Immature natural killer cell (primary cell): ENCODE data around the gene RHBDL2. TPM values are rescaled to one million over a fixed set of nuclear protein-coding genes. Genes with fewer than 3 reads are reported as not detected.

Experiments
- DNase-seq, 3 donors: peaks; one replicate each; pipeline ENCODE4 v3.0.0; 2022; ENCODE audit warnings: mixed read lengths in 1 of 3
- H3K27ac Mint-ChIP-seq, 6 donors: one replicate each; pipeline ENCODE4 v1.8.0; 2020; ENCODE audit warnings: mixed read lengths in 6 of 6, mild to moderate bottlenecking in 5 of 6, inconsistent platforms in 4 of 6, moderate library complexity in 3 of 6
- H3K27me3 Mint-ChIP-seq, 3 donors: one replicate each; pipeline ENCODE4 v1.8.0; 2020 to 2021; ENCODE audit warnings: low read depth in 3 of 3, mild to moderate bottlenecking in 3 of 3, mixed read lengths in 3 of 3, moderate library complexity in 3 of 3, inconsistent platforms in 1 of 3
- H3K36me3 Mint-ChIP-seq, 3 donors: one replicate each; pipeline ENCODE4 v1.8.0; 2020; ENCODE audit warnings: mixed read lengths in 3 of 3, inconsistent platforms in 2 of 3, mild to moderate bottlenecking in 2 of 3
- H3K4me1 Mint-ChIP-seq, 2 donors: one replicate each; pipeline ENCODE4 v1.8.0; 2020; ENCODE audit warnings: inconsistent platforms in 2 of 2, mild to moderate bottlenecking in 2 of 2, mixed read lengths in 2 of 2, moderate library complexity in 1 of 2
- H3K4me3 Mint-ChIP-seq, 5 donors: one replicate each; pipeline ENCODE4 v1.8.0; 2020; ENCODE audit warnings: mild to moderate bottlenecking in 5 of 5, mixed read lengths in 5 of 5, inconsistent platforms in 3 of 5, moderate library complexity in 3 of 5
- H3K9me3 Mint-ChIP-seq, 6 donors: one replicate each; pipeline ENCODE4 v1.8.0; 2020; ENCODE audit warnings: mild to moderate bottlenecking in 6 of 6, mixed read lengths in 6 of 6, inconsistent platforms in 4 of 6, moderate library complexity in 3 of 6
- polyA plus RNA-seq, 3 donors: library from polyadenylated mRNA; unstranded; fragments of 300-500 nt; fragmentation: Illumina TruSeq; gene quantifications; one replicate each; pipeline ENCODE4 v1.2.3, GENCODE V29; 2021

RHBDL2 gene
- polyA plus RNA-seq, 3 donors from 2014 or later, result not detected

- Mint-ChIP-seq H3K4me3 (no peak overlapping the region), H3K36me3 (peaks cover 0 to 7% (median 0%) of the 10 kb centered on the region in 3 donors), H3K27me3 (peaks cover 0 to 2% (median 0%) of the 10 kb centered on the region in 3 donors), H3K27ac (no peak overlapping the region), H3K9me3 (no peaks in the 10 kb centered on the region), H3K4me1 (no peaks in the 10 kb centered on the region)
- DNase-seq, result no peak
Measured at GRCh38 chr1:38888423-38889333, 53.0 kb downstream of the RHBDL2 start.

- no peaks in the 10 kb centered on the region for H3K4me1 Mint-ChIP-seq
- no peaks in the 10 kb centered on the region for H3K9me3 Mint-ChIP-seq
- no peaks in the 10 kb centered on the region for H3K36me3 Mint-ChIP-seq
- DNase-seq, result no peak
- H3K27ac Mint-ChIP-seq, result no peak overlapping the region
- peaks cover 0 to 3% (median 0%) of the 10 kb centered on the region in 3 donors for H3K27me3 Mint-ChIP-seq
- H3K4me3 Mint-ChIP-seq, result no peak overlapping the region
Measured at GRCh38 chr1:38885092-38885491, 56.5 kb downstream of the RHBDL2 start.

- Mint-ChIP-seq H3K27me3 (peaks cover 0 to 3% (median 0%) of the 10 kb centered on the region in 3 donors), H3K27ac (no peak within 1 kb of the TSS)
Measured at GRCh38 chr1:38881487-38881886, 60.1 kb downstream of the RHBDL2 start, which contains the start of gene GJA9. TSS of gene GJA9 (minus strand) at chr1:38881587. CDS start at chr1:38876098, 5,489 bp downstream.

GRCh38 chr1:38875811-38876210, 65.8 kb downstream of the RHBDL2 start:
- Mint-ChIP-seq H3K4me1 (peaks cover 23 to 31% of the 10 kb centered on the region in 2 donors), H3K27ac (peak overlapping the region in 1 of 6 donors; percentile 37), H3K9me3 (no peaks in the 10 kb centered on the region), H3K4me3 (no peak overlapping the region), H3K36me3 (no peaks in the 10 kb centered on the region), H3K27me3 (peaks cover 3 to 7% (median 4%) of the 10 kb centered on the region in 3 donors)
- DNase-seq, result no peak

More at GRCh38 chr1:38881487-38881886, 60.1 kb downstream of the RHBDL2 start, which contains the start of gene GJA9:
- Mint-ChIP-seq H3K4me3 (no peak within 1 kb of the TSS), H3K9me3 (no peaks in the 10 kb centered on the region), H3K36me3 (no peaks in the 10 kb centered on the region), H3K4me1 (no peaks in the 10 kb centered on the region)
- DNase-seq, result no peak

- no peaks in the 10 kb centered on the region for H3K9me3 Mint-ChIP-seq
- H3K27ac Mint-ChIP-seq, result peak within 1 kb of the TSS; percentile 73 to 95 (median 92)
- H3K36me3 Mint-ChIP-seq, result peaks cover 0 to 4% (median 0%) of the 10 kb centered on the region in 3 donors
- peak; percentile 98 to 99 (median 99) for DNase-seq
- H3K27me3 Mint-ChIP-seq, result peaks cover 3 to 7% (median 4%) of the 10 kb centered on the region in 3 donors
- H3K4me1 Mint-ChIP-seq, result peaks cover 25 to 31% of the 10 kb centered on the region in 2 donors
- H3K4me3 Mint-ChIP-seq, result peak within 1 kb of the TSS; percentile 87 to 93 (median 90)
Measured at GRCh38 chr1:38873027-38873969, 68.3 kb downstream of the RHBDL2 start, which contains the start of gene MYCBP. TSS of gene MYCBP (minus strand) at chr1:38873348. CDS start at chr1:38873305, 43 bp downstream.

- Mint-ChIP-seq H3K4me3 (peak overlapping the region; percentile 87 to 93 (median 90)), H3K4me1 (peaks cover 29 to 31% of the 10 kb centered on the region in 2 donors)
- peak in 2 of 3 donors; percentile 25 to 27 for DNase-seq
Measured at GRCh38 chr1:38872401-38873026, 69.1 kb downstream of the RHBDL2 start.

DNA sequence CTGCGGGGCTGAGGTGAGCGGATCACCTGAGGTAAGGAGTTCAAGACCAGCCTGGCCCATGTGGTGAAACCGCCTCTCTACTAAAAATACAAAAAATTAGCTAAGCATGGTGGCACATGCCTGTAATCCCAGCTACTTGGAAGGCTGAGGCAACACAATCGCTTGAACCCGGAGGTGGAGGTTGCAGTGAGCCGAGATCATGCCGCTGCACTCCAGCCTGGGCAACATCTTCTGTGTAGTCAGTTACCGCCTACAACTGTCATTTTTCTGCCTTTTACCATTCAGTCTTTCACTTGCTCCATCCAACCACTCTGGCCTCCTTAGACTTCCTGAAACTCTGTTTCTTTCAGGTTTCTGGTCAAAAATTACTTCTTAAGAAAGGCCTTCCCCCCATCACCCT, 70.6 kb downstream of the RHBDL2 start:
- H3K9me3 Mint-ChIP-seq, result no peaks in the 10 kb centered on the region
- no peak overlapping the region for H3K4me3 Mint-ChIP-seq
- H3K4me1 Mint-ChIP-seq, result peaks cover 29 to 31% of the 10 kb centered on the region in 2 donors
- DNase-seq, result no peak
- H3K27ac Mint-ChIP-seq, result peak overlapping the region in 2 of 6 donors; percentile 71 to 91
- peaks cover 3 to 7% (median 4%) of the 10 kb centered on the region in 3 donors for H3K27me3 Mint-ChIP-seq
- H3K36me3 Mint-ChIP-seq, result peaks cover 0 to 8% (median 8%) of the 10 kb centered on the region in 3 donors

More at GRCh38 chr1:38872401-38873026, 69.1 kb downstream of the RHBDL2 start:
- Mint-ChIP-seq H3K9me3 (no peaks in the 10 kb centered on the region), H3K27me3 (peaks cover 3 to 7% (median 4%) of the 10 kb centered on the region in 3 donors), H3K36me3 (peaks cover 0 to 5% (median 4%) of the 10 kb centered on the region in 3 donors), H3K27ac (peak overlapping the region; percentile 73 to 95 (median 83))

- DNase-seq, result no peak
- Mint-ChIP-seq H3K27me3 (no peaks in the 10 kb centered on the region), H3K27ac (no peak overlapping the region), H3K9me3 (no peaks in the 10 kb centered on the region), H3K36me3 (peaks cover 0 to 12% (median 8%) of the 10 kb centered on the region in 3 donors), H3K4me3 (no peak overlapping the region), H3K4me1 (peaks cover 16 to 19% of the 10 kb centered on the region in 2 donors)
Measured at GRCh38 chr1:38867208-38867607, 74.4 kb downstream of the RHBDL2 start.

DNA sequence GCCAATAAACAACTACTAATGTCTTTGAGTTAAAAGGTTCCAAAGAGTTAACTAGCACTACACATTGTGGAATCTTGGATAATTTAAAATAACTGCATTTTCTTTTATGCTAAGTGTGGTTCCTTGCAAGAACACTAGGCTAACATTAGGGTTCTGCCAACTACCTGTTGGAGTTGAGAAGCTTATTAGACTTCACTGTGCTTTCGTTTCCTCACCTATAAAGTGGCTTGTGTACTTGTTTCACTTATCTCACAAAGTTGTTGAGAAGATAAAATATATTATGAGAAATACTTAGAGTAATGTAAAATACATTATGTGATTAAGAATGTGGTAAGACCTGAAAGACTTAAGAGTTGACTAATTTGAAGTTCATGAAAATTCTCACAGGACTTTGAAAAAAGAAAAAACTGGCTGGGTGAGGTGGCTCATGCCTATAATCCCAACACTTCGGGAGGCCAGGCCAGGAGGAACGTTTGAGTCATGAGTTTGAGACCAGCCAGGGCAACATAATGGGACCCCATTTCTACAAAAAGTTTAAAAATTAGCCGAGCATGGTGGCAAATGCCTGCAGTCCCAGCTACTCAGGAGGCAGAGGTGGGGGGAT, 76.4 kb downstream of the RHBDL2 start:
- no peaks in the 10 kb centered on the region for H3K9me3 Mint-ChIP-seq
- H3K27ac Mint-ChIP-seq, result peak overlapping the region in 1 of 6 donors; percentile 19
- peaks cover 12 to 26% of the 10 kb centered on the region in 2 donors for H3K4me1 Mint-ChIP-seq
- H3K27me3 Mint-ChIP-seq, result peaks cover 0 to 3% (median 0%) of the 10 kb centered on the region in 3 donors
- DNase-seq, result no peak
- peaks cover 0 to 12% (median 8%) of the 10 kb centered on the region in 3 donors for H3K36me3 Mint-ChIP-seq
- no peak overlapping the region for H3K4me3 Mint-ChIP-seq

DNA sequence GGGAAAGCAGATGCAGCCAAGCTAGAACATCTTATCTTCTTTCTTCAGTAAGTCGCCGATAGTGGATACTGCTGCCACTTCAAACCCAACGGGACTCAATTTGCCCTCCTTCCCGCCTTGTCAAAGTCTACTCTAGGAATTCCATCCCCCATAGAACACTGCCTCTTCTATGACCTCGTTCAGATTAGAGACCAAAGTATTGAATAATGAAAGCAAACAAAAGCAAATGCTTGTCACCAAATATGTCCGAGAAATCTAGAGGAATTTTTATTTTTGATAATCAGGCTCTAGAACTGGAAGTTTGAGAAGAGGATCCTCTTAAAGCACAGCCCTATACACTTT, 81.2 kb downstream of the RHBDL2 start:
- Mint-ChIP-seq H3K4me1 (peaks cover 29 to 58% of the 10 kb centered on the region in 2 donors), H3K36me3 (peaks cover under 1 to 8% (median 1%) of the 10 kb centered on the region in 3 donors), H3K9me3 (no peaks in the 10 kb centered on the region), H3K27me3 (peaks cover 0 to 16% (median 0%) of the 10 kb centered on the region in 3 donors), H3K4me3 (peak overlapping the region; percentile 93 to 97 (median 97)), H3K27ac (peak overlapping the region; percentile 87 to 98 (median 94))
- DNase-seq, result no peak

DNA sequence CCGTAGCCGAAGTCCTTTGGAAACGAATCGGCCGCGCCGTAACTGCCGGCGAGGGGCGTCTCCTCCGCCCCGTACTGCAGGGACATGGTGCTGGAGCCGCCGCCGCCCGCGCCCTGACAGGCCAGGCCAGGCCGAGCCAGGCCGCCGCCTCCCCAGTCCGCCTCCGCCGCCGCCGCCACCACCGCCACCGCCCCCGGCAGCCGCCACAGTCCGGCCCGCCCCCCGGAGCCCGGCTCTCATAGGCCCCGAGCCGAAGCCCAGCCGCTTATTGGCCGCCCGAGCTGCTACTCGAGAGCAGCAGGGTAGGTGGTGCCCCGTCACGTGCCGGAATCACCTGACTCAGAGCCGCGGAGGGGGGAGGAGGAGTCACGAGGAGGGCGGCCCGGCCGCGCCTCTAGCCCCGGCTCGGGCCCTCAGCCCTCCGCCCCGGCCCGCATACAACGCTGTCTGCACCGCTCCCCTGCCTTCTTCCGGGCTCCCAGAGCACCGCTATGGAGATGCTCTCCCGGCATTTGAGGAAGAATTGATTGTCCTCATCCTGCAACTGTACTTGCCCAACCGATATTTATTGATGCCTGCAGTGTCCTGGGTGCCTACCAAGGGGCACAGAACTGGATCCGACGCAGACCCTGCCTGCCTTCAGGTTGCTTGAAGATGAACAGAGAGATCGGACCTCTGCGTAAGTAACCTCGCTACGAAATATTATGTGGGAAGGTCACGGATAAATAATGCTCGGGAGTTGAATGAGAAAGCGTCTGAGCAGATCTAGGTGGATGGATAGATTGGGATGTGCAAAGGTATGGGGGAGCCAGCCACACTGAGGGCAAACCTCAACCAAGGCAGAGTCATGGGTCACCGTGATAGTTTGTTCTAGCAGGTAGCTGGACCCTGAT, 81.8 kb downstream of the RHBDL2 start, which contains the start of gene RRAGC:
RRAGC (minus strand) TSS at position 212 of the 893 bp plus-strand sequence; CDS start at position 86, 126 bp downstream.
- H3K36me3 Mint-ChIP-seq, result peaks cover 6 to 14% (median 7%) of the 10 kb centered on the region in 3 donors
- H3K27ac Mint-ChIP-seq, result peak within 1 kb of the TSS; percentile 87 to 98 (median 94)
- H3K27me3 Mint-ChIP-seq, result peaks cover 0 to 16% (median 0%) of the 10 kb centered on the region in 3 donors
- peak within 1 kb of the TSS; percentile 93 to 97 (median 97) for H3K4me3 Mint-ChIP-seq
- peaks cover 31 to 64% of the 10 kb centered on the region in 2 donors for H3K4me1 Mint-ChIP-seq
- H3K9me3 Mint-ChIP-seq, result no peaks in the 10 kb centered on the region
- DNase-seq, result peak; percentile 98
